GDM1 (cell line): Measurements from ENCODE around the gene CACNA1S.

Experiments
- DNase-seq: peaks from one replicate; lab custom pipeline; 2025; lab: John Stamatoyannopoulos, UW

CACNA1S gene

DNA sequence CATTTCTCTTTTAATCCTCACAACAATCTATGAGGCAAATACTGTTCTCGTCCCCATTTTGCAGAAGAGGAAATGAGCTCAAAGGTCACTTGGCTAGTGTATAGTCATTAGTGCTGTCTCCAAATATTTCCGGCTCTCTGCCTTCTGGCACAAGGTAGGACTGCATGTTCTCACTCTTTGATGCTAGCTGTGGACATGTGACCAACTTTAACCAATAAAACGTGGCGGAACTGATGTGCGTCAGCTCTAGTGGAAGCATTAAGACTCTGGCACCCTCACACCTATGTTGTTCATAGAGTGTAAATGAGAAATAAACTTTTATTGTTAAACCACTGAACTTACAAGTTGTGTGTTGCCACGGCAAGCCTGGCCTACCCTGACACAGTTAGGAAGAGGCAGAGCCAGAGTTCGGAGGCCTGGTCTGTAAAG is 83.8 kb downstream of the CACNA1S start:
- no peak for DNase-seq

DNA sequence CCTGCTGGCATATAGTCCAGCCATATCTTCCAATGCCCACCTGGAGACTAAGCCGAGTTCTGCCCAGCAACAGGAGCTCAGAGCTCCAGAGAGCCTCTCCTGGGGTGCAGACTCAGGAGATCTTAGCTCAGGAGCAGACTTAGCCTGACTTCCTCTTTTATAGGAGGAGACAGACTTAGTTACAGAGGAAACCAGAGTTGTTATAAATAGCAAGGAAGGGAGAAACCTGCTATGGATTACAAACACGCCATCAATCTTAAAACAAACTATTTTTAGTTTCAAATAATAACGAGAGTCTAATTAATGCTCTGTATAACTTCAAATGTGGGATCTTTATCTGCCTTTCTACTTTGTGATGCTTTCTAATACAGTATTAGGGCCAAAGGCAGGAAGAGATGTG is 85.4 kb downstream of the CACNA1S start:
- peak; percentile 54 for DNase-seq

DNA sequence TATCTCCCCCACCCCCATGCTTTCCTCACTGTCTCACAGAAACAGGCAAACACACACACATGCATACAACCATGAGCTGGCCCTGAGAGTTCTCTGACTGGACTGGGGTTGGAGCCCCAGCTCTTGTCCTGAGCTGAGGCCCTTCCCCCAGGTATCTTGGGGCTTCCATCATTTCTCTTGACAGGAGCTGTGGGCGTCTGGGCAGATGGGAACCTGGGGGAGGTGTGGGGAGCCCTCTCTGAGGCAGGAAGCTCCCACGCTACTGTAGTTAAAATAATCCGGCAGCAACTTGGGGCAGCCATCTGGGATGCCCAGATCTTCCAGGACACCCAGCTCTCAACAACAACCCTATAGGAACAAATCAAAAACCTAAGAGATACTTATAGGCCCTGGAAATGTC is 86.0 kb downstream of the CACNA1S start:
- no peak for DNase-seq

DNA sequence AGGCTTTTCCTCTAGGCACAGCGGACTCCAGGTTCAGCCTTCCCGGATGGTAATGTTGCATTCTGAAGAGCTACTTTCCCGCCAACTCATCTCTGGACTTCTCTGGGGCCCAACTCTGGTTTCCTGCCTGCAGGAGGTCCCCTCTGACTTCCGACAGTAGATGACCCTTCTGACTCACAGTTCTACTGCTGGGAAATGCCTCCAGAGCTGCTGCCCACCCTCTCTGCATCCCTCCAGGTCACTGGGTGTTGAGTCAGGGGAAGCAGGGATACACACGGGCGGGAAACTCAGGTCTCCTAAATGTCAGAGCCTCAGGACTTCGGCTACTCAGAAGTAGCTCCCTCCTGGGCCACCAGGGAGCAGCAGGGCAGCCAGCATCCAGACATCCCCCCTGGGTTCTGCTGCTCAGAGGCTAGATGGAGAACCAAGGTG is 86.6 kb downstream of the CACNA1S start:
- DNase-seq, result no peak

DNA sequence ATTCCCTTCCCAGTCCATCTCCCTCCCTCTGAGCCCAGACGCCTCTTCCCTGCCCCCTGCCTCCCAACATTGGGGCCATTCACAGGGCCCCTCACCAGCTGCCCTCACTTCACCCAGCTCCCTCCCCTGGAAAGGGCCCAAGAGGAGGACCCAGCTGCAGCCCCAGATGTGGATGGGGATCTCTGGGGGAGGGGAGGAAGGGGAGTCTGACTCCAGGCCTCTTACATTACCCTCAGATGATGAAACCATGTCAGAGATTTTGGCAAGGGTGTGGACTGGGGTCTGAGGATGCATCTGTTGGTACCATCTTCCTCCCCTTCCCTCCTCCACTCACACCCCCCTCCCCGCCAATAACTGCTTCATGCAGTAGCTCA is 87.6 kb downstream of the CACNA1S start:
- no peak for DNase-seq

DNA sequence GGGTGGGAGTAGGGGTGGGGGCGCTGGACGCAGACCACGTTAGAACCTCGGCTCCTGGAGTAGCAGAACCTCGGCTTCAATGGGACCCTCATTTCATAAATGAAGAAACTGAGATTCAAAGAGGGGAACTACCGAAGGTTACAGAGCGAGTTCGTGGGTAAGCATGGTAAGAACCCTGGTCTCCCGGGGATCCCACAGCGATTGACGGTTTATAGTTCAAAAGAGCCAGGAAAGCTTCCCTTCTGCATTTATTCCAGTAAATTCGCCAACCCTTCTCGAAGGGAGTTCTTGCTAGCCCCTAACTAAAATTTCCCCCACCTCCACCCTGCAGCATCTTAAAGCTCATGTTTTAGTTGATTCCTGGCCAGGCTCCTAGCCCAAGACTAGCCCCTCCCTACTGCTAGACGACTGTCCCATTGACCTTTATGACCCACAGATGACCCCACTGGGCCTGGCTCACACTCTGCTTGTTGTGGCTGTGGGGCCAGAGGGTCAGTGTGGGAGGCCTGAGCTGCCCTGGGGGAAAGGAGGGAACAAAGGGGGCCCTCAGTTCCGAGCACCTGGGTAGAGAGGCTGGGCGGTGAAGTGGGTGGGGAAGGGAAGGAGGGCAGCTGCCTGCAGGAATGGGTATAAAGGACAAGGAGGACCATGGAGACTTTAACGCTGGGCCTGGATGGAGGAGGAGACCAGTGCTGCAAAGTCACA is 88.2 kb downstream of the CACNA1S start:
- DNase-seq, result no peak

DNA sequence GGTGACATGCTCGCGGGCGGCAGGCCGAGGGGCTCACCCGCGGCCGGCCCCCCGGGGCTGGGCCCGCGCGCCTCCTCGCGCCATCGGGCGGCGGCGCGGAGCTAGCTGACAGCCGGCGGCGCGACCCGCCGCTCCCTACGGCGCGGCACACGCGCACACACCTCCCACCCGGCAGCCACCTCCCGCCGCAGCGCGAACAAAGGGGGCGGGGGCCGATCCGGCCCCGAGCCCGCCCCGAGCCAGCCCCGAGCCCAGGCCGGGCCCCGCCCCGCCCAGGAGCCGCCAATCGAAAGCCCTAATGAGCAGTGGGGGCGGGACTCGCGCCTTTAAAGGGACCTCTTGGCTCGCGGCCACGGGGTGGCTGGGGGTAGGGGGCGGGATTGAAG is 88.7 kb downstream of the CACNA1S start, which contains the start of gene KIF21B:
KIF21B (minus strand) TSS at position 198 of the 386 bp plus-strand sequence. CDS start 331 bp downstream, outside the sequence.
- peak; percentile 77 for DNase-seq

DNA sequence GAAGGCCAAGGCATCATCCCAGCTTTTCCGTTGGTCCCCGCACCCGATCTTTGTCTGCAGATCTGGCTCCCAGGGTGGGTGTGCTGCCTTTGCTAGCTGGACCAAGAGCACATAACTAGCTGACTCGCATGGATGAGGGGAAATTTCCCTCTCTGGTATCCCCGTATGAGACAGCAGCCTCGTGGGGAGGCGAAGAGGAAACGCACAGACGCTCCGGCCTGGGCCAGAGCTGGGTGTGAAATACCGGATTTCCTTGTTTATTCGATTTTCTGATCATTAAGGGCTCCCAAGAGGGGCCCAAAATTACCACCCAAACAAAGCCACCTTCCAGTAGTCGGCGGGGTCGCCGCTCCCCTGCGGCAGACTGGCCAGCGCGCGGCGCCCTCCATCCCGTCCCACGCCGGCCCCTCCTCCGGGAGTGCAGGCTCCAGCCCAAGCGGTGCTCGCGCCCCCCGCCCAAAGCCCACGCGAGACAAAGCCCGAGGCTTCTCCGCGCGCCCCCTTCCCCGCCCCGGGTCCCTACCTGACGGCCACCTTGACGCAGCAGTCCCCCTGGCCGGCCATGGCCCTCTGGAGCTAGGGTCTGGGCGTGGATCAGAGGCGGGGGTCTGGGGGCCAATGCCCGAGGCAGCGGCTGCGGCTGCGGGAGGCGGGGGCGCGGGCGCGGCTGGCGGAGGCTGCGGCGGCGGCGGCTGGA is 89.3 kb downstream of the CACNA1S start:
- DNase-seq, result no peak

DNA sequence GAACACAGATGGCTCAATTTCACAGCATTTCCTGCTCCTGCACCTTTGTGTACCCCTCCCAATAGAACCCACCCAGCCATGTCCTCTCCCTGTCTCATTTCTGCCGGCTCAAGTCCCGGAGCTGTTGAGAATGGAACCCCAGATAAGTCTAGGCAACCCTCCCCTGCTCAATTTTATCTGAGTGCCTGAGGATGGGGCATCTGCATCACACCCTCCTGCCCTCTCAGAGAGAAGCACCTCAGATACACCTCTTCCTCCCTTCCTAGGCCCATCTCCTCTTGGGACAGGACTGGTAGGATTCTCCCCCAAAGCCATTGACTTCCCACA is 89.8 kb downstream of the CACNA1S start:
- DNase-seq, result no peak

DNA sequence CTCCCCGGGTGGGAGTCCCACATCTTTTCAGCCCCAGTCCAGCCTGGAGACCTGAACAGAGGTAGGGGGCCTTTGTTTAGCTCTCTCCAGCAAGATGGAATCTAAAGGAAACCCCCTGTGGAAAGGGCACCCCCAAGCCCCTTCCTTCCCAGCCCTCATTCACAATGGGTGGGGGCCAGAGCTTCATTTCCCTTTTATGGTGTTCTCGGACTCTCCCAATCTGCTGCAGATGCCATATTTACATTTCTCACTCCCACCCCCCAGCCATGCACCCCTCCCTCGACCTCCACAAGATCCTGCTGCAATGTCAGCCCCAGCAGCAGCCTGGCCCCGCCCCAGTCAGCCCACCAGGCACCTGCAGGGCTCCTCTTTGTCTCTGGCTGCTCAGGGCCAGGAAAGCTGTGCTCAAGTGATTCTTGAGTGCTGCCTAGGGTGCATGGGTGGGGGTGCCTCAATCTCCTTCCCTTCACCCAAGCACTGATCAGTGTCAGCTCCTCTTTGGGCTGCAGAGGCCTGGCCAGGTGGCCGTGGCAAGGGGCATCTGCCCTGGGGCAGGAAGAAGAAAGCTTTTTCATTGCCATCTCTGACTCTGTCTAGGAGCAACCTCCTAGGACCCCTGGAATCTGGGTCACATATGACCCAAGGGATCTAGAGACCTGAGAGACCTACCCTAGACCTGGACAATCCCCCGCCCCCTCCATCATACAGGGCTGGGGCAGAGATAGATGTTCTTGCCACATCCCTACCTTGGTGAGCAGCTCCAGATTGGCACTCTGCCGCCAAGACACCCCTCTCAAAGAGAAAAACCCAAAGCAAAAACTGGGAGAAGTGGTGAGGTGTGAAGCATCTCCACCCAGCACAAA is 90.4 kb downstream of the CACNA1S start:
- no peak for DNase-seq

DNA sequence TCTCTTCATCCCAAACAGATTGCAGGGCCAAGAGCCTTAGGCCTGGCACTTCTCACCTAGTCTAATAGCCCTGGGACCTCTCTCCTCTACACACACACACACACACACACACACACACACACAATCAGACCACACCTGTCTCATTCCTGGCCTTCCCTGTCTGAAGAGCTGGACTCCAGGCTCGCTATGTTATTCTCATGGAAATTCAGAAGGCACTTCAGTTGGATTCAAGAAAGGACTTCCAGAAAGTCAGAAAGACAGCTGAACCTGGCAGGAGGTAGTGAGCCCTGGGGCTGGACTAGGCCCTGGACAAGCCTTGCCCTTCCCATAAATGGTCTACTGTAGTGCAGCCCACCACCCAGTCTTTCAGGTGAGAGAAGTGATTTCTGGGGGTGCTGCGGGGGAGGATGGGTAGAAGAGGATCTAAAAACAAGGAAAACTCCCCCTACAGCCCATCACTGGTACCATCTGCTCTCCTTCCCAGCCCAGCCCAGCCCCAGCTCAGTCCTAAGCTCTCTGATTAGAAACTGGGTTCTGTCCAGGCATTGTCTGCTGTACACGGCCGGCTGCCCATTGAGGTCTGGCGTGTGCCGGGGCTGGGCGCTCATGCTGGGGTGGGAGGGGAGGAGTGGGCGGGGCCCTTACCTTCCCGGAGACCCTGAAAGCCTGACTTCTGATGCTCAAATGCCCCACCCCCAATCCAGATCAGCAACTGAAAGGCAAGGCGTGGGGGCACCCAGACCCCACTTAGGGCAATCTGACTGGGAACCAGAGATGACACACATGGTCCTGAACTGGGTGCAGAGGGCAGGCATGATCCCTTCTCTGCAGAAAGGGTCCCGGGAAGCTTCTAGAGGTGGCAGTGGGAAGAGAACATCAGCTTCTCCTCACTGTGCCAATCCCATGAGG is 91.3 kb downstream of the CACNA1S start:
- no peak for DNase-seq

DNA sequence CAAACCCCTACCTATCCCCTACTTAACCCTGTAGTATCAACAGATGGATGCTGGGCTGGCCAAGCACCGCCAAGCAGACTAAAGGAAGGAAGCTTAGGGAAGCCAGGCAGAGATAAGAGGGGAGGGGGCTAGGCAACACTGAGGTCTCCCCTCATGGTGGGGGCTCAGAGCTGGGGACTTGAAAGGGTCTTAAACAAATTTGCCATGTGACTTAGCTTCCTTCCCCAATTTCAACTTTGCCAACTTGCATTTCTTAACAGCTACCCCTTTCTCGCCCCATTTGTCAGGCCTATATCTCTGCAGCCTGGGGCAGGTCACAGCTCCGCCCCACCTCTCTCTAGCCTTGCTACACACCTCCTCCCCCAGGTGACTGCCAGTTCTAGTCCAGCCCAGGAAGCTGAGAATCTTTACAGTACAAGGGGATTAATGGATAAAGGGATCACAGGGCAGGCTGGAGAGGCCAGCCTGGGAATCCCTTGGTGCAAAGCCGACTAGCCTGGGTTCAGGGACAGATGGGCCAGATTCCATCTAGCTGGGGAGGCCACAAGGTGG is 92.1 kb downstream of the CACNA1S start:
- DNase-seq, result peak; percentile 70

DNA sequence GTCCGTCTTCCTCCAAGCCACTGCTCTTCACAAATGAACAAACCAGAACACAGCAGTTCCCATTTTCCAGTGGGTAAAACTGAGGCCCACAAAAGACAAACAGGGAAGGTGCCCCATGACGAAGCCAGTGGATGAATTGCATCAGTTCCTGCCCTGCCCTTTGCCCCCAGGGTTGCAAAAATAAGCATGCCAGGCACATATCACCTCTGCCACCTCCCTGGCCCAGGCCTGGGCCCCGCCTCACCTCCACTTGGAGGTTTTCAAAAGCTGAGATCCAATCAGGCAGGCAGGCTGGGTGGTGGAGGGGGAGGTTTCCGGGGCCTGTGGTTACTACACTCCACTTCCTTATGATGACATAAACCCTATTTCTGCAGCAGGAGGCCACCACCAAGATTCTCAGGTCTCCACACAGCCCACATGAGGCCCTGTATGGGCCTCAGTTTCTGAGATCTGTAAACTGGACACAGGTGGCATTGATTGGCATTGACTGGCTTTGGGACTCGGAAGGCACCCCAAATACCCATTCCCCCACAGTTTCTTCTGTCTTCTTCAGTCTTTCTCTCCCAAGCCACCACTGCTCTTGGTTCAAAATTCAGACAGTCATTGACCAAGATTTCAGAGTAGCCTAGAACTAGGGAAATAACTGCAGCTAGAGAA is 92.8 kb downstream of the CACNA1S start:
- DNase-seq, result peak; percentile 85

DNA sequence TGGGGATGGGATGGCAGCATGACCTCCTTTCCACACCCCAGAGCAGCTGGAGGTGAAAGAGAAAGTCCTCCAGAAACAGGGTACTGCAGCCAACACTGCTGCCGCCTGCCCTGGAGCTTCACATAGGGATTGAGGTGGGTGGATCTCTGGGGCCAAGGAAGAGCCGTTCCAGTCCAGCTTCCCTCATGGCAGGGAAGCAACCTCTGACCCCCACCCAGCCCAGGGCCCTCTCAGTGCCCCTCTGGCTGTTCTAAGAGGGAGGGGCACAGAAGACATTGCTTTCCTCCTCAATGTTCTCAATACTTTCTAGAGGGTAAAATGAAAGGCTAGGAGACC is 94.4 kb downstream of the CACNA1S start:
- no peak for DNase-seq

DNA sequence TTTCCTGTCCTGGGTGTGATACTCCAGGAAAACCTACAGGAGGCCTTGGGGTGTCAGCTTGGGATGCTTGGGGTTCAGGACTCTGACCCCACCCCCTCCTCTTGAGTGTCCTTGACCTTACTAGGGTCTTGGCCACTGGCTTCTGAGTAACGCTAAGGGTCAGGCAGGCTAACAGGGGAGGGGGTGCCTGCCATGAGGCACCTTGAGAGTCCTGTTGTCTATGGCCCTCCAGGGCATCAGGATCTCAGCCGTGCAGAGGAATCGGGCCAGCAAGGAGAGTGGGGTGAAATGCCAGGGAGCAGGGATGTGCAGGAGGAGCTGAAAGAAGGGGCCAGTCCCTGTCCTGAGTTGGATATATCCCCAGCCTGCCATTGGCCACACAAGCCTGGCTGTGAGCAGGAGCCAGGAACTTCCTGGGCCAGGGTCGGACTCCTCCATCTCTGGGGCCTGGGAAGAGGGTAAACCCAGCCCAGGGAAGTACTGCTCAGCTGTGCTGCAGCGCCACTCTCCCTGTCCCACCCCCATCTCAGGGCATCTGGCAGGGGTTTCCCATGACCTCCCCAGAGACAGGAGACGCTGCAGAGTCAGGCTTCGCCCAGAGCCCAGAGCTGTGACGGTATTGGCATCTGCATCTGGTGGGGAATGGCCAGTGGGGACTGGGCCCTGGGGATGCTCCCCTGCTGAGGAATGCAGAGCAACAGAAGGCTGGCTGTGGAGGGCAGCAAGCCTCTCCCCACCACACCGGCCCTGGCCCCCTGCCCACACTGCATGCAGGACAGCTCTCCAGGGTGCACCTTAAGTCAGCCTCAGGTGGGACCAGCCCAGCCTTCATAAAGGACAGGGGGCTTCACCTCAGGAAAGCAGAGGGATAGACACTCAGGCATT is 95.0 kb downstream of the CACNA1S start:
- DNase-seq, result no peak

DNA sequence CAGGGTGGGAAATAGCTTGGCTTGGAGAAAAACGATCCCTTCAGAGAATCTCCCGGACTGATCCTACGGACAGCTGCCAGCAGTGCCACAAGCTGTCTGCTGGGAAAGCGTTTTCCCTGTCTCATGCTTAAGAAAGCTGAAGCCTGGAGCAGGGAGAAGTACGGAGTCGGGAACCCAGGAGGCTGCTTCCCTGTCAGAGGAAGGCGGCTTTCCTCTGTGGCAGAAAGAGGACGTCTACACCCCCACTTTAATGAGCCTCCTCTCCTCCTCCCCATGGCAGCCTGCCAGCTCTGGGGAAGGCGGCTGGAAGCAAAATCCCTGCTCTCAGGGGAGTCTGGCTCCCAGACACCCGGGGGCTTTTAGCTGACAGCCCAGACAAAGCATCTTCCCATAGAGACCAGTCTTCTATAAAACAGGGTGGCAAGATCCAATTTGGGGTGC is 96.0 kb downstream of the CACNA1S start:
- no peak for DNase-seq

DNA sequence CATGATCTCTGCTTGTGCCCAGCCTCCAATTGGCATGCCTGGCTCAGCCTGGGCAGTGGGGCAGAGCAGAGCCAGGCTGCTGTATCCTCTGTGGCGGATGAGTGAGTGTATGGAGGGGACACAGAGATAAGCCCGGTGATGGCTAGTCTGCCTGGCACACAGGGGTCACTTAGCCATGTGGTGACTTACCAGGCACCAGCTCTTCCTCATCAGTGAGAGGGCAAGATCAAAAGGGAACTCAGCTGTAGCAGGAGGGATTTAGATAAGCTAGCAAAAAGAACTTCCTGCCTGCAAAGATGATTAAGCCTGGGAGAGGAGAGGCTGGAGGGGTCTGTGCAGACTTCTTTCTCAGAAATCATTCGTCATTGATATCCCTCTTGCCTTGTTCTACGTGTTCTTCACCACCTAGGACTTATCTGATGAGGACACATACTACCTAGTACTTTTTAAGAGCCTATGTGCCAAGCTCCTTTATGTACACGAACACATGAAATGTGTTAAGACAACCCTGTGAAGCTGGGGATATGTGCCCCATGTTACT is 96.6 kb downstream of the CACNA1S start:
- DNase-seq, result peak; percentile 28

DNA sequence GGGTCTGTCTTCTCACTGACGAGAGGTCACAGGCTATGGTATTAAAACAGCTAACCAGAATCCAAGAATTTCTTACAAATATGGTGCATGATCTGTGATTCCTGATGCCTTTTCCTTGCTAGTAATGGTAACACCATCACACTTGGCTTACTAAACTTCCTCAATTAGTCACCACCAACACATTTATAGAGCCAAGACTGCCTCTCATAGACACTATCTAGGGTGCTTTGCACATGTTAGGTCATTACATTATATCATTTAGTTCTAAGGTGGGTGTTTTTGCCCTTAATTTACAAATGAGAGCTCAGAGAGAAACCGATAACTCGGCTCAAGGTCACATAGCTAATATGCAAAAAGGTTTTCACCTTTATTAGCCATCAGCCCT is 97.4 kb downstream of the CACNA1S start:
- DNase-seq, result no peak

DNA sequence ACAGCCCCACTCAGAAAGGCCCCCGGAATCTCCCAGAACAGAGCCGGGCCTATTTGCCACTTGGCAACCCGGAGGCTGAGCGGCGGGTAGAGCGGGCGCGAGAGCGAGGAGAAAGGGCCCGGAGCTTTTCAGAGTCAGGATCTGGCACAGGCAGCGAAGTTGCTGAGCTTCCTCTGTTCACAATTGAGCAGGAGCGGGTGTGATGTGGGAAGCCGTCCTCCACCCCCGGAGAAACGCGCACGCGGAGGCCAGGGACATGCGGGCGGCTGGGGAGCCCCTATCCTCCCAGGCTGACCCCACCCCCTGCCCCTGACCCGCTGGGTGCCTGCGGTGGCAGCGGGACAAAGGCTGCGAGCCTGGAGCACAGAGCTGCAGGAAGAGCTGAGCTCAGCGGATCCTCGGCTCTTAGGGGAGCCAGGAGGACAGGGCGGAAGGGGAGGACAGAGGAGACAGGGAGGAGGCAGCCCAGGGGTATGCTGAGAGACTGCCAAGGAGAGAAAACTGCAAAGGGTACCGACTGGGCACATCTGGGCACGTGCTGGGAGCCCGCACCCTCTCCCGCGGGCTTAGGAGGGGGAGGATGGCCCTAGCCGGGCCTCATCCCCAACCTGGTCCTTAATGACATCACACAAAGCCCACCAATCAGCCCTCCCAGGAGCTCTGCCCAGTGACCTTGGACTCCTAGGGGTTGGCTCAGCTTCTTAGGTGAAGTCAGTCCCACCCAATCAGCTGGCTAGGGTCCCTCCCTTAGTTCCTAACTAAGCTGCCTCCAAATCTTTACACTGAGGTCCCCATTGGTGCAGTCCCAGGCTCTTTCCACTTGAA is 98.0 kb downstream of the CACNA1S start:
- no peak for DNase-seq
